Uterus (tissue), 4 donors: ENCODE measurements around the gene DMRTC2. TPM values are rescaled to one million over a fixed set of nuclear protein-coding genes. Genes with fewer than 3 reads are reported as not detected.

Experiments
- DNase-seq, 2 donors: peaks; one replicate each; pipeline ENCODE4 v3.0.0-alpha.2; 2019 to 2020
- H3K27ac ChIP-seq, 2 donors: fragments of 200-600 bp; sonication (generic); 1 replicate in 1 of 2; 2 replicates in 1 of 2; pipeline ENCODE4 v1.5.1; 2016 to 2018
- H3K27me3 ChIP-seq, 2 donors: fragments of 200-600 bp; sonication (generic); one replicate each; pipeline ENCODE4 v1.5.1; 2018 to 2019; ENCODE audit warnings: control low read depth in 1 of 2
- H3K36me3 ChIP-seq, 2 donors: fragments of 200-600 bp; sonication (generic); one replicate each; pipeline ENCODE4 v1.5.1; 2019; ENCODE audit warnings: control low read depth in 1 of 2
- H3K4me1 ChIP-seq, 2 donors: fragments of 200-600 bp; sonication (generic); one replicate each; pipeline ENCODE4 v1.5.1; 2018 to 2019; ENCODE audit warnings: control low read depth in 1 of 2
- H3K4me3 ChIP-seq, 2 donors: fragments of 200-600 bp; sonication (generic); 1 replicate in 1 of 2; 2 replicates in 1 of 2; pipeline ENCODE4 v1.5.1; 2018 to 2019; ENCODE audit warnings: mild to moderate bottlenecking in 1 of 2
- H3K9me3 ChIP-seq, 2 donors: fragments of 200-600 bp; sonication (generic); one replicate each; pipeline ENCODE4 v1.5.1; 2019; ENCODE audit warnings: control low read depth in 1 of 2
- CTCF ChIP-seq, 4 experiments: fragments of 200-600 bp in 2 of 4; fragments of 450-650 bp in 2 of 4; sonication (generic) in 2 of 4; IDR thresholded peaks; one replicate each; pipeline ENCODE4 v1.5.1; 2016 to 2019; ENCODE audit warnings: antibody characterized with exemption in 4 of 4, mild to moderate bottlenecking in 2 of 4, moderate library complexity in 1 of 4
- POLR2A ChIP-seq, 2 donors: fragments of 450-650 bp; IDR thresholded peaks; one replicate each; pipeline ENCODE4 v1.6.1; 2016; ENCODE audit warnings: antibody characterized with exemption in 2 of 2, mild to moderate bottlenecking in 1 of 2, moderate library complexity in 1 of 2
- intact Hi-C: fragments of 100-400 bp; cut with DNase I; formaldehyde crosslinking; loops from one replicate; pipeline ENCODE4 v1.15.1; 2023; ENCODE audit warnings: low total_unique reads
- total RNA-seq, 4 donors: library from RNA; depleted of rRNA in 3 of 4; stranded (reverse); fragments of >200 nt in 3 of 4; gene quantifications; one replicate each; pipeline versions ENCODE4 v1.1.0 to v1.2.4, GENCODE V29; 2014 to 2023
- donor health status: DM: yes; HTN: yes; CAD: no.

Gene DMRTC2
- total RNA-seq, 4 donors from 2014 or later = 0.14 TPM; not detected in 3

GRCh38 chr19:41843371-41843770 lies 1.5 kb upstream of the DMRTC2 start:
- Histone ChIP-seq H3K27ac (no peak overlapping the region), H3K36me3 (no peaks in the 10 kb centered on the region), H3K9me3 (no peaks in the 10 kb centered on the region), H3K4me1 (no peaks in the 10 kb centered on the region), H3K4me3 (no peak overlapping the region), H3K27me3 (no peaks in the 10 kb centered on the region)
- intact Hi-C loops = no loop called here
- DNase-seq = no peak
- no peak for TF ChIP-seq CTCF (IDR thresholded peaks at IDR 0.05)

GRCh38 chr19:41844601-41845000 lies 241 bp upstream of the DMRTC2 start, which contains the start of gene LYPD4:
Gene LYPD4, minus strand, starts transcription at chr19:41844683. Its CDS starts 5,398 bp downstream, at chr19:41839285.
- H3K27ac ChIP-seq = no peak within 1 kb of the TSS
- H3K9me3 ChIP-seq = no peaks in the 10 kb centered on the region
- no peak for TF ChIP-seq POLR2A (IDR thresholded peaks at IDR 0.05)
- TF ChIP-seq CTCF (IDR thresholded peaks at IDR 0.05) = no peak
- no peaks in the 10 kb centered on the region for H3K4me1 ChIP-seq
- no peak within 1 kb of the TSS for H3K4me3 ChIP-seq
- no peaks in the 10 kb centered on the region for H3K27me3 ChIP-seq
- no peaks in the 10 kb centered on the region for H3K36me3 ChIP-seq
- intact Hi-C loops = no loop called here
- DNase-seq = no peak

- Histone ChIP-seq H3K9me3 (no peaks in the 10 kb centered on the region), H3K4me3 (no peak overlapping the region), H3K4me1 (no peaks in the 10 kb centered on the region), H3K27ac (no peak overlapping the region), H3K36me3 (no peaks in the 10 kb centered on the region), H3K27me3 (no peaks in the 10 kb centered on the region)
- intact Hi-C loops = no loop called here
- DNase-seq = no peak
- TF ChIP-seq CTCF (IDR thresholded peaks at IDR 0.05) (no peak), POLR2A (IDR thresholded peaks at IDR 0.05) (no peak)
Measured at GRCh38 chr19:41845051-41845590, 279 bp downstream of the DMRTC2 start.

GRCh38 chr19:41847351-41848105 lies 2.7 kb downstream of the DMRTC2 start:
- Histone ChIP-seq H3K36me3 (no peaks in the 10 kb centered on the region), H3K4me1 (no peaks in the 10 kb centered on the region), H3K27ac (no peak overlapping the region), H3K4me3 (no peak overlapping the region), H3K27me3 (no peaks in the 10 kb centered on the region), H3K9me3 (no peaks in the 10 kb centered on the region)
- no peak for DNase-seq
- TF ChIP-seq CTCF (IDR thresholded peaks at IDR 0.05) = no peak
- TF ChIP-seq POLR2A (IDR thresholded peaks at IDR 0.05) = no peak
- intact Hi-C loops = no loop called here

GRCh38 chr19:41848666-41849065 lies 3.8 kb downstream of the DMRTC2 start:
- no peak overlapping the region for H3K4me3 ChIP-seq
- H3K4me1 ChIP-seq = no peaks in the 10 kb centered on the region
- TF ChIP-seq CTCF (IDR thresholded peaks at IDR 0.05) (no peak), POLR2A (IDR thresholded peaks at IDR 0.05) (no peak)
- H3K27me3 ChIP-seq = no peaks in the 10 kb centered on the region
- H3K27ac ChIP-seq = no peak overlapping the region
- intact Hi-C loops = no loop called here
- no peaks in the 10 kb centered on the region for H3K36me3 ChIP-seq
- no peak for DNase-seq
- H3K9me3 ChIP-seq = no peaks in the 10 kb centered on the region
